Measurements from ENCODE around the gene LRRC4C.

- no peak for TF ChIP-seq POLR2A (IDR thresholded peaks at IDR 0.05)
- no peak for TF ChIP-seq CTCF (IDR thresholded peaks at IDR 0.05)
These were observed 204.5 kb downstream of the LRRC4C start for GRCh38 chr11:41254966-41255365.

All from heart left ventricle (tissue), 13 donors.